ENCODE data around the gene VAV3.

DNA sequence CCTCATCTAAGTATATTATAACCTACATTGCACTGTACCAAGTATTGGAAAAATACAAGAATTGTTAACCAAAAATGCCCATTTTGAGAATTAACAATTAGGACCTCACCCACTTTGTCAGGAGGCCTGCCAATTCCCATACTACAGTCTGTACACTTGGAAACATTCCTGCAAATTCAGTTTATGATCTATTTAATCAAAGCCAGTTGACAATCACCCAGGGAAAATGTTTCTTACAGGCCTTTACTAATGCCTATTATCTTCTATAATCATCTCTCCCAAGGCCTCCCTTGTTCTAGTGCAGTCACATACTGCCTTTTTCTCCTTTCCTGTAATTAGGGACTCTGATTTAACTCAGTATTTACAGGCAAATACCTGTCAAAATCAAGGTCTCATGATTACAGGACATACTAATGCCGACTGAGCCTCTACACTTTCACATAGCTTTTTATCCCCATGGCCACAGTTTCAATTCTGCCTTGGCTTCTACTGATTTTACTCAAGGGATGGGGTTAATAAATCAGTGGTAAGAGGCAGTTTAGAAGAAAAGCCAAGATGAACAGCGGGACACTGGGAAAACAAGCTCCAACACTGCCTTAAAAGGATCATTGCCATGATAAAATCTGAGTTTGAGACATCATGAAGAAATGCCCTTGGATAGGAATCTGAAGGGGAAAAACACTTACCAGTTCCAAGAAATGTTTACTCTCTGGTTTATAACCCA lies 338.7 kb downstream of the VAV3 start:
- TF ChIP-seq CTCF (IDR thresholded peaks at IDR 0.05; ENCODE audit: low read depth, low read length, poor library complexity, severe bottlenecking): no peak
- no peak for TF ChIP-seq EZH2phosphoT487 (IDR thresholded peaks at IDR 0.05; ENCODE audit: borderline replicate concordance, low read length)
